Muscle layer of colon (tissue), 2 donors: ENCODE results near the gene DBNL.
A peak's percentile ranks its signal among the peaks of the same experiment; 100 is the strongest.
"Not testable (repeated sequence)": the region's sequence is repeated elsewhere in the genome, so short reads cannot be mapped to it uniquely, and the experiment has no call there.

Source experiments
- H3K27ac ChIP-seq: one replicate; pipeline ENCODE4 v1.7.0; 2013; ENCODE audit warnings: low read depth, mild to moderate bottlenecking, low read length, moderate library complexity
- H3K27me3 ChIP-seq, 2 donors: one replicate each; pipeline ENCODE4 v1.7.0; 2013; ENCODE audit warnings: low read length in 2 of 2, mild to moderate bottlenecking in 2 of 2; ENCODE audit not compliant: insufficient read depth in 2 of 2, control insufficient read depth in 1 of 2
- H3K36me3 ChIP-seq: one replicate; pipeline ENCODE4 v1.7.0; 2013; ENCODE audit warnings: mild to moderate bottlenecking, low read length; ENCODE audit not compliant: insufficient read depth
- H3K4me1 ChIP-seq: one replicate; pipeline ENCODE4 v1.7.0; 2013; ENCODE audit warnings: mild to moderate bottlenecking, low read length; ENCODE audit not compliant: insufficient read depth
- H3K4me3 ChIP-seq, 2 donors: one replicate each; pipeline ENCODE4 v1.7.0; 2013; ENCODE audit warnings: low read length in 2 of 2, low read depth in 1 of 2, mild to moderate bottlenecking in 1 of 2, moderate library complexity in 1 of 2
- H3K9ac ChIP-seq: one replicate; pipeline ENCODE4 v1.7.0; 2013; ENCODE audit warnings: low read length
- H3K9me3 ChIP-seq: one replicate; pipeline ENCODE4 v1.7.0; 2013; ENCODE audit warnings: mild to moderate bottlenecking, low read length
- donor health status: abdominal sarcoma.
- donor health status: Adenocarcinoma of cecum.

Gene DBNL

DNA sequence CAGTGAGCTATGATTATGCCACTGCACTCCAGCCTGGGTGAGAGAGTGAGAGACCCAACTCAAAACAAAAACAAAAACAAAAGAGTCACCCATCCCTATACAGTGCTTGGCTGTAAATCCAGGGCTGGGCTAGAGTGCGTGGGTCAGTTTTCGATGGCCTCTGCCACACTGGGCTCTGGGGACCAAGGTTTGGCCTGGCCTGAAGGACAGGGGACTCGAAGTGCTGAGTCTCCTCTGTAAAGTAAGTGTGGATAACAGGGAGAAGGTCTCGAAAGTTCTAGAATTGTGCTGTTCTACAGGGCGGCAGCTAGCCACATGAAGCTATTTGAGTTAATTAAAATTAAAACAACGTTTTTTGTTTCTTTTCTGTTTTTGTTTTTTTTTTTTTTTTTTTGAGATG is 12.5 kb upstream of the DBNL start:
- H3K27me3 ChIP-seq = not testable (repeated sequence)

DNA sequence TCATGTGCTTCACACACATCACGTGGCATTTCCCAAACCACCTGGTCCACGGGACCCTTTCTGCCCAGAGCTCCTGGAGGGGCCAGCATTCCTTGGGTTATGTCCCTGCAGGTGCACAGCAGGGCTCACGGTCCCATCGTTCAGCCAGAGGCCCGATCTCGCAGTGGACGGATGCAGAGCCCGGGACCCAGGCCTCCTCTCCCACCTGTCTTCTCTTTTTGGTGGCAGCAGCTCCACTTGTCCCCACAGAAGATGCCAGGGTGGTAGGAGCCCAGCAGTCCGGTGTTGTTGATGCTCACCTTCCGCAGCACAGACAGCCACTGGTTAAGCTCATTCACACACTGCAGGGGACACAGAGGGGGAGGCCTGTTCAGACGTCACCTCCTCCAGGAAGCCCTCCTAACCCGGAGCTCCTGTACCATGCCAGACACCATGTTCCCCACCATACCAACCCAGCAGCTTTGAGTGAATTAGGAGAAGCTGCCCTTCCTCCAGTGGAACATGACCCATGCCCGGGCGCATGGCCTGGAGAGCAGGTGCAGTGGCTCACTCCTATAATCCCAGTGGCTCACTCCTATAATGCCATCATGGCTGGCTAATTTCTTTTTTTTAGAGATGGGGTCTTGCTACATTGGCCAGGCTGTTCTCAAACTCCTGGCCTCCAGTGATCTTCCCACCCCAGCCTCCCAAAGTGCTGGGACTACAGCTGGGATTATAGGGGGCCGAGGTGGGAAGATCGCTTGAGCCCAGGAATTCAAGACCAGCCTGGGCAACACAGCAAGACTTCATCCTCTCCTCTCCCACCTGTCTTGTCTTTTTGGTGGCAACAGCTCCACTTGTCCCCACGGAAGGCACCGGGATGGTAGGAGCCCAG is 10.3 kb upstream of the DBNL start:
- H3K4me3 ChIP-seq = not testable (repeated sequence)

More for the DNA sequence above, 12.5 kb upstream of the DBNL start:
- not testable (repeated sequence) for H3K9me3 ChIP-seq, H3K4me3 ChIP-seq, H3K36me3 ChIP-seq, H3K27ac ChIP-seq, H3K4me1 ChIP-seq, H3K9ac ChIP-seq

DNA sequence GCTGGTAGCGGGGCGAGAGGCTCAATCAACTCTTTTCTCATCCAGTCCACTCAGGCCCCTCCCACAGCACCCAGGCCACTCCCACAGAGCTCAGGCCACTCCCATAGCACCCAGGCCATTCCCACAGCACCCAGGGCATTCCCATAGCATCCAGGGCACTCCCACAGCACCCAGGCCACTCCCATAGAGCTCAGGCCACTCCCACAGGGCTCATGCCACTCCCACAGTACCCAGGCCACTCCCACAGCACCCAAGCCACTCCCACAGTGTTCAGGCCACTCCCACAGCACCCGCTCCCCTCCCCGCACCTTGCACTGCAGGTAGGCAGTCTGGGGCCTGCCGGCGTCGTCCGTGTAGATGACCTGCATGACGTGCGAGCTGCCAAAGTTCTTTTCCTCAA is 8.1 kb upstream of the DBNL start:
- H3K27me3 ChIP-seq, H3K36me3 ChIP-seq, H3K9me3 ChIP-seq, H3K27ac ChIP-seq, H3K4me1 ChIP-seq, H3K9ac ChIP-seq, H3K4me3 ChIP-seq: not testable (repeated sequence)

More for the DNA sequence above, 10.3 kb upstream of the DBNL start:
- not testable (repeated sequence) for H3K4me1 ChIP-seq, H3K9me3 ChIP-seq, H3K36me3 ChIP-seq, H3K27me3 ChIP-seq, H3K9ac ChIP-seq, H3K27ac ChIP-seq

DNA sequence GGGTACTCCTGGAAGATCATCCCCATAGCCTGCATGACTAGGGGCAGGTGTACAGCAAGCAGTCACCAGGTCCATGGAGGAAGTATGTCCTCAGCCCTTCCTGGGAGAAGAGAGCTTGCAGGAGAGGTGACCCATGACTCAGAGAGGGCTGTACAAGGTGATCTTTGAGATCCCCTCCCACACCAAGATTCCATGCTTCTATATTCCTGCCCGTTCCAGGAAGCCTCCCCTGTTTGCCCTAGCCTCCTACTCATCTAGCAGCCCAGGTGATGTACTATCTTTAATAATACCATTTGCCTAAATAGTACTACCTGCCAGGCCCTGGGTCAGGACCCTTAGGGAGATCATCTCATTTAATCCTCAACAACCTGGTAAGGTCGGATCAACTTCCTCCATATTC is 6.6 kb upstream of the DBNL start:
- not testable (repeated sequence) for H3K36me3 ChIP-seq, H3K27me3 ChIP-seq, H3K9me3 ChIP-seq, H3K27ac ChIP-seq, H3K9ac ChIP-seq, H3K4me3 ChIP-seq, H3K4me1 ChIP-seq

DNA sequence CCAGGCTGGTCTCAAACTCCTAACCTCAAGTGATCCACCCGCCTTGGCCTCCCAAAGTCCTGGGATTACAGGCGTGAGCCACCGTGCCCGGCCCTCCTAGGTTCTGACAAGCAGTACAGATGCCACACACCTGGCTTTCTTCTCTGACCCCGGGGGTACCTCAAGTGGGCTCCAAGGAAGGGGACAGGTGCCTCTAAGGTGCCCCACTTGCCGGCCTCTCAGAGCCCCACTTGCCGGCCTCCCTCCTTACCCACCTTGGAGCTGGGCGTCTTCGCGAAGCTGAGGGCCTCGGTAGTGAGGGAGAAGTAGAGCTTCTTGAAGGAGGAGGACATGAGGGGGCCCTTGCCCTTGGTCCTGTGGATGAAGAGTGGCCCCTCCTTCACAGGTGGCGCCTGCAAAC is 5.9 kb upstream of the DBNL start:
- not testable (repeated sequence) for H3K27me3 ChIP-seq, H3K36me3 ChIP-seq, H3K4me1 ChIP-seq, H3K9ac ChIP-seq, H3K4me3 ChIP-seq, H3K9me3 ChIP-seq, H3K27ac ChIP-seq

DNA sequence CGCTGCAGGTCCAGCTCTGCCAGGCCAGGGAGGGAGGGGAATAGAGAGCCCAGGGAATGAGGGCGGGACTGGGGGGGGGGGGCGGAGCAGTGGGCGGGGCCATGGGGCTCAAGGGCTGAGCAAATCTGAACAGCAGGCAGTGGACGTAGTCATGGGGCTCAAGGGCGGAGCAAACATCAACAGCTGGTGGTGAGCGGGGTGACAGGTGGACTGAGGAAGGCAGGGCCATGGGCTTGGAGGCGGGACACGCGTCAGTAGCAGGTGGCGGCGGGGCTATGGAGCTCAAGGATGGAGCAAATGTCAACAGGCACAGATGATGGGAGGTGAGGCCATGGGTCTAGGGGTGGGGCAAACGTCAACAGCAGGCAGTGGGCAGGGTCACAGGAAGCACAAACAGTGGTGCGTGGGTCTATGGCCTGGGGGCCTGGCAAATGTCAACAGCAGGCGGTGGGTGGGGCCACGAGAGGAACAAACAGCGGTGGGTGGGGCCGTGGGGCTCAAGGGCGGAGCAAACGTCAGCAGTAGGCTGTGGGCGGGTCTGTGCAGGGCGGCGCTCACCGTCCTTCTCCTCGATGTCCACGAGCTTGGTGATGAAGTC is 5.4 kb upstream of the DBNL start:
- not testable (repeated sequence) for H3K9ac ChIP-seq, H3K4me1 ChIP-seq, H3K27ac ChIP-seq, H3K27me3 ChIP-seq, H3K36me3 ChIP-seq, H3K9me3 ChIP-seq
- H3K4me3 ChIP-seq = peak overlapping the region in 1 of 2 donors; percentile 47

DNA sequence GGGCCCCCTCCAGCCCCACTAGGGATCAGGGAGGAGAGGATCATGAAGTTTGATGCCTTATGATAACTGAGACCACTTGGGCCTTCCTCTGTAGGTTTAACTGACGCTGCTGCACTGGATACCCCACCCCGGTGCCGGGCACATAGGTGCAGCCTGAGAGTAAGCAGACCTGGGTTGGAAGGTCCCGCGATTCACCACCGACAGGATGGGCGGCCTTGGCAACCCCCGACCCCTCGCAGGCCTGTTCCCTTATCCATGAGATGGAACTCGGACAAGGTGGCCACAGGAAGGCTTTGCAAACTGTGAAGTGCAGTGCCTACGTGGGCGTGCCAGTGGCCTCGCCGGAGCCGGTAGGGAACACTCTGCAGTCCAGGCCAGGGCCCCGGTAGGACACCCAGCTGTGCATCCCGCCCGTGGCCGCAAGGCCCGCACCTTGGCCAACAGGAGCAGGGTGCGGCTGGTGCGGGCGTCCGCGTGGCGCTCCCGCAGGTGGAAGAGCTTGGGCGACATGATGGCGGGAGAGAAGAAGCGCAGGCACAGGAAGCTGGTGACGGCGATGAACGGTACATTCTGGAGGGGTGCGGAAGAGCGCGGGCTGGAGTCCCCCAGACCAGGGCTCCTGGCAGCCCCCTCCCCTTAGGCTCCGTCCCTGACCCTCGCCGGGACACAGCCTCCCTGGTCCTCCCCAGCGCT is 4.6 kb upstream of the DBNL start:
- H3K9me3 ChIP-seq, H3K27me3 ChIP-seq, H3K4me3 ChIP-seq, H3K36me3 ChIP-seq, H3K9ac ChIP-seq, H3K27ac ChIP-seq, H3K4me1 ChIP-seq: not testable (repeated sequence)

DNA sequence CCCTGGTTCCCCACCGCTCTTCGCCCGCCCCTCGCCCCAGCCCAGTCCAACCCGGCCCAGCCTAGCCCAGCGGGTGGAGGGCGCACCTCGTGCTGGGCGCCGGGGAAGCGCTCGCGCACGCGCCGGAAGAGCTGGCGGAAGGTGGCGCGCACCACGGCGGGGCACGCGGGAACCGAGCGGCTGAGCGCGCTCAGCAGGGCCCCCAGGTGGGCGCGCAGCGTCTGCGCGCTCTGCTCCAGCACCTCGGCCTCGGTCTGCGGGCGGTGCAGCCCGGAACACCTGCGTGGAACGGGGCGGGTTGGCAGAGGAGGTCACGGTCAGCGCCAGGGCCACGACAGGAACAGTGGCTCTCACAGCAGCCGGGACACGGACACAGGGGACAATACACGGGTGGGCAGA is 4.0 kb upstream of the DBNL start:
- H3K4me3 ChIP-seq, H3K4me1 ChIP-seq, H3K27me3 ChIP-seq, H3K9me3 ChIP-seq, H3K27ac ChIP-seq, H3K36me3 ChIP-seq, H3K9ac ChIP-seq: not testable (repeated sequence)

DNA sequence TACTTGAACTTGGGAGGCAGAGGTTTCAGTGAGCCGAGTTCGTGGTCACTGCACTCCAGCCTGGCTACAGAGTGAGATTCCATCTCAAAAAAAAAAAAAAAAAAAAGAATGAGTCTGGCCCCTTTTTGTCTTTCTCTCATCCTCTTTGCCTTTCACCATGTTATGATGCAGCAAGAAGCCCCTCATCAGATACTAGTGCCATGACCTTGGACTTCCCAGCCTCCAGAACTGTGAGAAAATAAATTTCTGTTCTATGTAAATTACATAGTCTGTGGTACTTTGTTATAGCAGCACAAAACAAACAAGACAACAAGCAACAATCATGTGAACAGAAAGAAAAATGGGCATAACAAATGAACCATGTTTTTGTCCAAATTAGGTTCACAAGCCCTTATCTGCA is 2.3 kb upstream of the DBNL start:
- Histone ChIP-seq H3K4me1 (peaks cover 24% of the 10 kb centered on the region), H3K36me3 (peaks cover 9% of the 10 kb centered on the region), H3K9me3 (no peaks in the 10 kb centered on the region), H3K9ac (no peak overlapping the region), H3K27me3 (no peaks in the 10 kb centered on the region), H3K4me3 (no peak overlapping the region), H3K27ac (no peak overlapping the region)

DNA sequence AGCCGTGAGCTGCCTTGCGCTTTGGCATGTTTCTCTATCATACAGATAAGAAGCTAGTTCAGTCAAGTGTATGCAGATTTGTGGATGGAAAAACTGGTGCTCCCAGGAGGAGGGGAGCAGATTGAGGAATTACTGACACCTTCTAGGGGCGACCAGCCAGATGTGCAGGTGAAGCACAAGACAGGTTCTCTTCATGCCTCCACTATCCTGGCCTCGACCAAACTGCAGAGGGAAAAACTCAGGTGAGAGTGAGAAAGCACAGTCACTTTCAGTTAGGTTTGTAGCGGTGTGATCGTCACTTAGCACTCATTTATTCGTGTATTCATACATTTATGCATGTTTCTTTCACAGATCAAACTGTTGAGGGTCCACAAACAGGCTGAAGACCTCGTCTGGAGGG is 600 bp upstream of the DBNL start:
- H3K4me1 ChIP-seq = peaks cover 24% of the 10 kb centered on the region
- peak overlapping the region; percentile 9 for H3K9ac ChIP-seq
- H3K27me3 ChIP-seq = no peaks in the 10 kb centered on the region
- H3K36me3 ChIP-seq = peaks cover 9% of the 10 kb centered on the region
- H3K4me3 ChIP-seq = peak overlapping the region; percentile 64 to 92
- no peaks in the 10 kb centered on the region for H3K9me3 ChIP-seq
- peak overlapping the region; percentile 86 for H3K27ac ChIP-seq

DNA sequence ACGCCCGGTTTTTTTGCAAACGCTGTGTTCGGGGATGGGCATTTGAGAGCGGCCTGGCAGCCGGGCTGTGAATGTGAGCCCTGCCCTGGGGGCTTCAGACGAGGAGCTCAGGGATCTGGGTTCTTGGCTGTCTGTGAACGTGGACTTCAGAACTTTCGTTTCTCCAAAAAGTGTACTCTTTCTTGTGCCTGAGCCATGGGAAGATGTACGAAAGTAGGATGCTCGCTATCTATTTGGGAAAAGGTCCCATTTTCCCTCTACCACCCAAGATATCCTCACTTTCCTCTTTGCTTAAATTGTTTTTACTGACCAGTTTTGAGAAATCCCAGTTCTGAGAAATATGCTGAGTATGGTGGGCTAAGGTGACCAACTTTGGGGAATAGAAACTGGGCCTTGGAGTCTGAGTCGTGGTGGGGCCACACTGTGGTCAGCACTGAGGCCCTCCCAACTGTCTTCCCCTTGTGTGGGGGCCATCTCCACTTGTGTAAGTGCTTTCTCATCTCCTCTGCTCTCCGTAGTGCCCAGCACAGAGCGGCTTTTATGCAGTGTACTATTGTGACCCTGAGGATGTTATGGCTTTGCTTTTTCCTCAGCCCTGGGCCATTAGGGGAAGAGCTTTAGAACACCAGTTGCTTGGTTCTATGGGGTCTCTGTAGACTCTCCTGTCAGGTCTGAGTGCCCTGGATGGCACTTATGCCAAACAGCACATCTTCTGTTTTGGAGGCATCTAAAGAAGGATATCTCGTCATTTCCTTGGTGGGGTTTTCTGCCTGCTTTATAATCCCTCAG is 918 bp downstream of the DBNL start:
- H3K9ac ChIP-seq = peak overlapping the region; percentile 82
- H3K27me3 ChIP-seq = no peaks in the 10 kb centered on the region
- H3K36me3 ChIP-seq = peaks cover 20% of the 10 kb centered on the region
- H3K9me3 ChIP-seq = no peaks in the 10 kb centered on the region
- peaks cover 24% of the 10 kb centered on the region for H3K4me1 ChIP-seq
- H3K27ac ChIP-seq = peak overlapping the region; percentile 86
- peak overlapping the region; percentile 64 to 92 for H3K4me3 ChIP-seq
